ENCODE results near the gene PHF21B.

Gene PHF21B

GRCh38 chr22:44969817-44970216 is 40.0 kb downstream of the PHF21B start:
- Histone ChIP-seq H3K4me3 (no peak overlapping the region), H3K9me3 (no peaks in the 10 kb centered on the region), H3K27ac (no peak overlapping the region), H3K27me3 (peaks cover 0 to 36% of the 10 kb centered on the region in 2 donors), H3K36me3 (no peaks in the 10 kb centered on the region), H3K4me1 (no peaks in the 10 kb centered on the region)
- intact Hi-C loops (cut with DNase I; ENCODE audit: low total_unique reads) = no loop called here
- no peak for DNase-seq
- TF ChIP-seq, protein P1, sequence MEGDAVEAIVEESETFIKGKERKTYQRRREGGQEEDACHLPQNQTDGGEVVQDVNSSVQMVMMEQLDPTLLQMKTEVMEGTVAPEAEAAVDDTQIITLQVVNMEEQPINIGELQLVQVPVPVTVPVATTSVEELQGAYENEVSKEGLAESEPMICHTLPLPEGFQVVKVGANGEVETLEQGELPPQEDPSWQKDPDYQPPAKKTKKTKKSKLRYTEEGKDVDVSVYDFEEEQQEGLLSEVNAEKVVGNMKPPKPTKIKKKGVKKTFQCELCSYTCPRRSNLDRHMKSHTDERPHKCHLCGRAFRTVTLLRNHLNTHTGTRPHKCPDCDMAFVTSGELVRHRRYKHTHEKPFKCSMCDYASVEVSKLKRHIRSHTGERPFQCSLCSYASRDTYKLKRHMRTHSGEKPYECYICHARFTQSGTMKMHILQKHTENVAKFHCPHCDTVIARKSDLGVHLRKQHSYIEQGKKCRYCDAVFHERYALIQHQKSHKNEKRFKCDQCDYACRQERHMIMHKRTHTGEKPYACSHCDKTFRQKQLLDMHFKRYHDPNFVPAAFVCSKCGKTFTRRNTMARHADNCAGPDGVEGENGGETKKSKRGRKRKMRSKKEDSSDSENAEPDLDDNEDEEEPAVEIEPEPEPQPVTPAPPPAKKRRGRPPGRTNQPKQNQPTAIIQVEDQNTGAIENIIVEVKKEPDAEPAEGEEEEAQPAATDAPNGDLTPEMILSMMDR (IDR thresholded peaks at IDR 0.05) = no peak

GRCh38 chr22:44968736-44969135 is 41.1 kb downstream of the PHF21B start:
- intact Hi-C loops (cut with DNase I; ENCODE audit: low total_unique reads) = no loop called here
- Histone ChIP-seq H3K27me3 (peaks cover 0 to 42% of the 10 kb centered on the region in 2 donors), H3K4me1 (no peaks in the 10 kb centered on the region), H3K4me3 (no peak overlapping the region), H3K27ac (no peak overlapping the region), H3K9me3 (no peaks in the 10 kb centered on the region), H3K36me3 (no peaks in the 10 kb centered on the region)
- no peak for DNase-seq
- TF ChIP-seq, protein P1 (IDR thresholded peaks at IDR 0.05) = no peak

GRCh38 chr22:44965171-44965570 is 44.6 kb downstream of the PHF21B start:
- H3K27me3 ChIP-seq = peaks cover 0 to 43% of the 10 kb centered on the region in 2 donors
- H3K4me3 ChIP-seq = no peak overlapping the region
- H3K36me3 ChIP-seq = no peaks in the 10 kb centered on the region
- TF ChIP-seq, protein P1 (IDR thresholded peaks at IDR 0.05) = no peak
- no peaks in the 10 kb centered on the region for H3K4me1 ChIP-seq
- intact Hi-C loops (cut with DNase I; ENCODE audit: low total_unique reads) = no loop called here
- H3K9me3 ChIP-seq = no peaks in the 10 kb centered on the region
- DNase-seq = no peak
- H3K27ac ChIP-seq = no peak overlapping the region

DNA sequence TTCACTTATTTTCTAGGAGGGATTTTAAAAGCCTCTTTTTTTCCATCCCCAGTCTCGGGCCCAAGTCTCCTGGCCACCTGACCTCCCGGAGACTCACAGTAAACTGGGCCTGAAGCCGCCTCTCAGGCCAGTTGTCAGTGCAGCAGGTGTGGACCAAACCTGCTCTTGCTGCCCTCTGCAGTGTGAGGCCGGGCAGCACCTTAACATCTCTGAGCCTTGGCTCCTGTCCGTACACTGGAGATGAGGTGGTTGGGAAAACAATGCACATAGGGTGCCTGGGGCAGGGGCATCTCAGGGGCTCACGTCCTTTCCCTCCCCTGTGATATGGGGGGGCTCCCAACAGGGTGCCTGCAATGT is 45.1 kb downstream of the PHF21B start:
- no peak overlapping the region for H3K27ac ChIP-seq
- H3K4me1 ChIP-seq = no peaks in the 10 kb centered on the region
- no peak for DNase-seq
- no peaks in the 10 kb centered on the region for H3K36me3 ChIP-seq
- no peaks in the 10 kb centered on the region for H3K9me3 ChIP-seq
- intact Hi-C loops (cut with DNase I; ENCODE audit: low total_unique reads) = no loop called here
- TF ChIP-seq, protein P1 (IDR thresholded peaks at IDR 0.05) = no peak
- H3K4me3 ChIP-seq = no peak overlapping the region
- H3K27me3 ChIP-seq = peaks cover 0 to 41% of the 10 kb centered on the region in 2 donors

DNA sequence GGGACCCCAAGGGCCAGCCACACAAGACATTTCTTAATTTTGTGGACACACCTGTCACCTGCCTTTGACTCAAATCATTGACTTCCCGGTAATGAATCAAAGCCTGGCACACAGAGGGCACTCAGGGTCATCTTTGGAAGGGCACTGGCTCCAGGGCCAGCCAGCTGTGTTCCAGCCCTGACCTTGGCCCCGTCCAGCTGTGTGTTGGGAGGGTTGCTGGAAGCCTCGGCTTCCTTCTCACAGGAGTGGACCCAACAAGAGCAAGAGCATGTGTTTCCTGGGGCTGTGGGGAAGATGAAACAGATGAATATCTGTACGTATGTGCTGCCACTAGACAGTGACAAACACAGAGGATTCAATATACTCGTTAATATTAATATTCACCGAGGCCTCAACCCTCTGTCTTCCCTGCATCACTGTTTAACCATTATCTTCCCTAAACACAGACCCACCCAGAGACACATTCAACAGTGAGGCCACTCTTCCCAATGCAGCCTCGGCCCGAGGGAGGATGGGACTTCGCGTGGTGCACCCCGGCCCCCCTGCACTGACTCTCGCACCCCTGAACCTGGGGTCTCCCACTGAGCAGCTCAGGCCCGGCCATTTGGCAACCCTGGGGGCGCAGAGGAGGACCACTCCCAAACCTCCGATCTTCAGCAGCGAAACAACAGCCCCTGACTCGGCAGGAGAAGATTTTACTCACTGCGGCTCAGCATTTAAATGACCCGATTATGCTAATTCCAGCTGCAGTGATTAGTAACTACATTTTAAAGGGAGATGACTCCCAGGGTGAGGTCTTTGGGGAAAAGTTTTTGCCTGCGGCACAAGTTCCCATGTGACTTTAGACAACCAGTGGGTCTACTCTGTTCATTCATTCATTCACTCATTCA is 45.7 kb downstream of the PHF21B start:
- TF ChIP-seq, protein P1 (IDR thresholded peaks at IDR 0.05) = no peak
- Histone ChIP-seq H3K36me3 (no peaks in the 10 kb centered on the region), H3K27me3 (peaks cover 0 to 43% of the 10 kb centered on the region in 2 donors), H3K9me3 (no peaks in the 10 kb centered on the region), H3K27ac (no peak overlapping the region), H3K4me1 (no peaks in the 10 kb centered on the region), H3K4me3 (no peak overlapping the region)
- intact Hi-C loops (cut with DNase I; ENCODE audit: low total_unique reads) = no loop called here
- DNase-seq = no peak

All from tibial artery (tissue), 4 donors.